GM19468 (cell line): ENCODE measurements around the gene RAB3A.
"Not testable (repeated sequence)": the region's sequence is repeated elsewhere in the genome, so short reads cannot be mapped to it uniquely, and the experiment has no call there.

Experiments
- ATAC-seq: cut with Tn5 transposase; IDR thresholded peaks from one replicate; pipeline ENCODE4 v1.9.1; 2021; ENCODE audit warnings: mild to moderate bottlenecking, moderate library complexity, moderate number of reproducible peaks; ENCODE audit not compliant: unreplicated experiment; ENCODE audit errors: extremely low read depth

Gene RAB3A

GRCh38 chr19:18172331-18173053 is 31.4 kb downstream of the RAB3A start:
- no peak for ATAC-seq

- ATAC-seq: no peak
Observed at GRCh38 chr19:18171605-18172327, 32.1 kb downstream of the RAB3A start.

GRCh38 chr19:18170714-18171255 is 33.1 kb downstream of the RAB3A start:
- ATAC-seq: no peak

DNA sequence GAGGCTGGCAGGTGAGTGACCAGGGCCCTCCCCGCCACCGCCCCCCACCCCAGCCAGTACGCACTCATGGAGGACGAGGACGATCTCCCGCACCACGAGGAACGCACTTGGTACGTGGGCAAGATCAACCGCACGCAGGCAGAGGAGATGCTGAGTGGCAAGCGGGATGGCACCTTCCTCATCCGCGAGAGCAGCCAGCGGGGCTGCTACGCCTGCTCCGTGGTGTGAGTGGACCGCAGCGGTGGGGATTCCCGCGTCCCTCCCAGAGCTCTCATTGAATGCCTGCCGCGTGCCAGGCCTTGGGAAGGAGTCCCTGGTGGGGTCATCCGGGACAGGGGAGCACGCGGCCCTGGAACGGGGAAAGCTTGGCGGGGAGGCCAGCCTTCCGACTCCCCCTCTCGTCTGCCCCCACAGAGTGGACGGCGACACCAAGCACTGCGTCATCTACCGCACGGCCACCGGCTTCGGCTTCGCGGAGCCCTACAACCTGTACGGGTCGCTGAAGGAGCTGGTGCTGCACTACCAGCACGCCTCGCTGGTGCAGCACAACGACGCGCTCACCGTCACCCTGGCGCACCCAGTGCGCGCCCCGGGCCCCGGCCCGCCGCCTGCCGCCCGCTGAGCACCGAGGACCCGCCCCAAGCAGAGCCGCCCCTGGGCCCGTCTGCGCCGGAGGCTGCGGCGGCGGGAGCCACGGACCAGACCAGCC is 35.0 kb downstream of the RAB3A start:
- no peak for ATAC-seq

DNA sequence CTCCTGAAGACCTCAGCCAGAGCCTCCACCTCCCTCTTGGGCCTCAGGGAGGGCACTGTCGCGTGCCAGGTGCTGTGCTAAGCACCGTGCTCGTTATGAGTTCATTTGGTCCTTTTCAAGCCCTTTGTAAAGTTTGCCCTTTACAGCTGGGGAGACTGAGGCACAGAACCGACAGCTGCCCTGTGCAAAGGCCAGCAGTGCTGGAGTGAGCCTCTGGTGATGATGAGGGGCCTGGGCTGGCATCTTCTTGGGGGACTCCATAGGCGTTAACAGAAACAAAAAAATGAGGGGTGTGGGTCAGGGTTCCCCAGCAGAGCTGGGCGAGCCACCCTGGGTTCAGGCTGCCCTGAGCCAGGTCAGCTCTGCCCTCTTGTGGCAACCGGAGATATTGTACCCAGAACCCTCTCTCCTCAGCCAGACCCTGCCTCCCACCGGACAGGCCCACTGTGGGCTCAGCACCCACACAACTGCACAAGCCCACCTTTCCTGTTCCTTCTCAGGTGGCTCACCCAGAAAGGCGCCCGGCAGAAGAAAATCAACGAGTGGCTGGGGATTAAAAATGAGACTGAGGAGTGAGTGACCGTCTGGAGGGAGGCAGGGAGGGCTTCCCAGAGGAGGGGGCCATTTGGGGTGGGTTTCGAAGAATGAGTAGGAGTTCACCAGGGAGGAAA is 35.7 kb downstream of the RAB3A start:
- ATAC-seq: no peak

- no peak for ATAC-seq
Observed at GRCh38 chr19:18167011-18167410, 36.8 kb downstream of the RAB3A start.

DNA sequence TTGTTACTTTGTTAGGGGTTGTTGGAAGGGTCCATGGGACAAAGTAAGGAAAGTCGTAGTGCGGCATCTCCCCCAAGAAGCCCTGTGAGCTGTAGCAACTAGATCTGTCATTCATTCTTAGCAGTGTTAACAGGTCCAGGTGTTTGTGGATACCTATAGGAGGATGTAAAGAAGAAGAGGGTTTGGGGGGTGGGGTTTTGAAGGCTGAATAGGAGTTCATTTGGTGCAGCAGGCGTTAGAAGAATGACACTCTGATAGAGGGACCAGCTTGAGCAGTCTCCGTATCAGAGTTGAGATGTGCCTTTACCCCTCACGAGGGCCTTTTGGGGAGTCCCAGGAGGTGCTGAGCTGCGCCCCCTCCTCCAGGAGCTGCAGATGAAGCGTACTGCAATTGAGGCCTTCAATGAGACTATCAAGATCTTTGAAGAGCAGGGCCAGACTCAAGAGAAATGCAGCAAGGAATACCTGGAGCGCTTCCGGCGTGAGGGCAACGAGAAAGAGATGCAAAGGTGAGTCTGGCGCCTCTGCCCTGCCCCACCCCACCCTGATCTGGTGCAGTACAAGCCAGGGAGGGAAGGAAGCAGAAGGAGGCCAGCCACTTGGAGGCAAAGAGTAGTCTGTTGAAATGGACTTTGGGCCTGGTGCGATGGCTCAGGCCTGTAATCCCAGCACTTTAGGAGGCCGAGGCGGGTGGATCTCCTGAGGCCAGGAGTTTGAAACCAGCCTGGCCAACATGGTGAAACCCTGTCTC is 37.9 kb downstream of the RAB3A start:
- ATAC-seq: no peak

- ATAC-seq: no peak
Observed at GRCh38 chr19:18164072-18164471, 39.8 kb downstream of the RAB3A start.

DNA sequence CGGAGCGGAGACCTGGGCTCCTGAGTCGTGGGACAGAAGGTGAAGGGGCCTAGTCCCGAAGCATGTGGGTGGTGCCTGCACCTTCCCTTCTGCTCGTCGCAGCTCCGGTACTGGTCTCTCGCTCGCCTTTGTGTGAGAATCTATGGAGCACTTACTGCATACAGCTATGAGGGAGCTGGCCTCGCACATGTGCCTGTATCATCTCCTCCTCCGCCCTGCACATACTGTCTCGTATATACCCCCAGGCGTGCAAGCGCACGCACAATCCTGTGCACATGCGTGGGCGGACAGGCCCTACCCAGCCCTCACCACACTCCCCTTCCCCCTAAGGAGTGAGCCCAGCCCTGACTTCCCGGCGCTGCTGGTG is 42.2 kb downstream of the RAB3A start:
- no peak for ATAC-seq

DNA sequence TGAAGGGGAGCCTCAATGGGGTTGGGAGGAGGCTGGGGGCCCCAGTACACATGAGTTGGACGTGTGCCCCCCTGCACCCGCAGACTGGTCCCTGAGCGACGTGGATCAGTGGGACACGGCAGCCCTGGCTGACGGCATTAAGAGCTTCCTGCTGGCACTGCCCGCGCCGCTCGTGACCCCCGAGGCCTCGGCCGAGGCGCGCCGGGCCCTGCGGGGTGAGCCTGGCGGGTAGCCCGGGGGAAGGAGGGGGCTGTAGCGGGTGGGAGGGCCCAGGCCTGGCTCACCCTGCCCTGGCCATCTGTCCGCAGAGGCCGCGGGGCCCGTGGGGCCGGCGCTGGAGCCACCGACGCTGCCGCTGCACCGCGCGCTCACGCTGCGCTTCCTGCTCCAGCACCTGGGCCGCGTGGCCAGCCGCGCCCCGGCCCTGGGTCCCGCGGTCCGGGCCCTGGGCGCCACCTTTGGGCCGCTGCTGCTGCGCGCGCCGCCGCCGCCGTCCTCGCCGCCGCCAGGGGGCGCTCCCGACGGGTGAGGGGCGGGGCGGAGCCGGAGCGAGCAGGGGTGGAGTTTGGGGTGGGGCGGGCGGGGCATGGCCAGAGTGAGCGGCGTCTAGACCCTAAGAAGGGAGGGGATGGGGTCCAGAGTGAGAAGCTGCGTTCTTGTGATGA is 42.7 kb downstream of the RAB3A start:
- ATAC-seq: no peak

DNA sequence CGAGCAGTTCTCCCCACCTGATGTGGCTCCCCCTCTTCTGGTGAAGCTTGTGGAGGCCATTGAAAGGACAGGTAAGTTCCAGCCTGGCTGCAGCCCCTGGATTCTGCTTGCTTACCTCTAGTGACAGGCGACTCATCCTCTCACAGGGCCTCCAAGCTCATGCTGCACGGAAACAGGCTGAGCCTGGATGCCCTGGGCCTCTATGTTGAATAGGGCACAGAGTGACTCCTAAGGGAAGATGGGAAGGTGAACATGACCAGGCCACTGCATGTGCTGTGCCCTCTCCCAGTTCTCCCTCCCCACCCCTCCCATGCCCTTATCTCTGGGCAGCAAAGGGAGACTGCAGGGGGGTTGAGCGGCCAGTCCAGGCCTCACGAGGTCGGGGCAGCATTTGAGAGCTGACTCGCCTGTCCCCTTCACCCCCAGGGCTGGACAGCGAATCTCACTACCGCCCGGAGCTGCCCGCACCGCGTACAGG is 43.3 kb downstream of the RAB3A start:
- no peak for ATAC-seq

DNA sequence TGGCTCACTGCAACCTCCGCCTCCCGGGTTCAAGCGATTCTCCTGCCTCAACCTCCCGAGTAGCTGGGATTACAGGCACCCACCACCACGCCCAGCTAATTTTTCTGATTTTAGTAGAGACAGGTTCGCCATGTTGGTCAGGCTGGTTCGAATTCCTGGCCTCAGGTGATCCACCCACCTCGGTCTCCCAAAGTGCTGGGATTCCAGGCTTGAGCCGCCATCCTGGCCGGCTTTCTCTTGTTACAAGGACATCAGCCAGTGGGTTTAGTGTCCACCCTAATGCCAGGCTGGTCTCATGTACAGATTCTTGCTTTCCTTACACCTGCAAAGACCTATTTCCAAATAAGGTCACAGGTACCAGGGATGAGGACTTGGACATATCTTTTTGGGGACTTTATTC is 44.0 kb downstream of the RAB3A start:
- ATAC-seq: no peak

GRCh38 chr19:18159059-18159616 is 44.7 kb downstream of the RAB3A start:
- ATAC-seq: not testable (repeated sequence)

- ATAC-seq: no peak
Observed at GRCh38 chr19:18158467-18158866, 45.4 kb downstream of the RAB3A start.

- ATAC-seq: no peak
Observed at GRCh38 chr19:18157465-18158063, 46.3 kb downstream of the RAB3A start.

DNA sequence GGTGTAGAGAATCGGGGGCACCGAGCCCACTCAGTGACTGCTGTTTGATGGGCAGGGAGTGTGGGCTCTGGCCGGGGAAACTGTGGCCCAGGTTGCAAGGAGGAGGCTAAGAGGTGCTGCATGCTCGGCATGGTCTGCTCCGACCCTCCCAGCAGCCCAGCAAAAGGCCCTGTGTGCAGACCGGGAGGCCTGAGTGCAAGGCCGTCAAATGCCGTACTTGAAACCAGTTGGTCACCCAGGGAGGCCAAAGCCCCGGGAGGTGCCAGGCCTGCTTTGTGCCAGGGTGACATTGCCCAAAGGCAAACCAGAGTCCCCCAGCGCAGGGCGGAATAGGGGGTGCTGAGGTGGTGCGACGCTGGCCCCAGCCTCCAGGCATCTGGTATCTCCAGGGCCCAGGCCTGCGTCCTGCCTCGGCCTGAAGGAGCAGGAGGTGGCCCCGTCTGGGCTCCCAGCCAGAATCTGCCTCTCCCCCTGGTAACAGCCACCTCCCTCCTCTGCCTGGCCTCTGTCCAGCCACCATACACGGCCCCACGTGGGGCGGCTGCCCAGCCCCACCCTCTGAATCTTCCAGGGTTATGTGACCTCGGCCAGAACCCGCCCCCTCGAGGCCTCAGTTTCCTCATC is 46.9 kb downstream of the RAB3A start:
- ATAC-seq: no peak

DNA sequence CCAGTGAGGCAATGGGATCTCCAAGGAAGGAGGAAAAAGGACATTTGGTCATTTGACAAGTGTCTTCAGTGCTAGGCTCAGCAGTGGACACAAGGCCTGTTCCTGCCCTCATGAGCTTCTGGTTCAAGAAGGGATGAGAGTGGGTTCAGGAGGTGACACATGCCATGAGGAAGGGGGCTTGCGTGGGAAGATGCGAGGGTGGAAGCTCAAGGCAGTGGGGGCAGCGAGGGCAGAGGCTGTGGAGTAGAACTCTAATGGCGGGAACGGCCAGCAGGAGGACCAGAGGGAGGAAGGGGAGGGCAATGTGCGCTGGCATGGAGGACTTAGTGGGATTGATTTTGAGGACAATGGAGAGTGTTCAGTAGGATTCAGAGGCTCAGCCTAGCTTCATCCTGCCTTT is 47.6 kb downstream of the RAB3A start:
- no peak for ATAC-seq
